ENCODE results near the gene HIVEP3. TPM values are rescaled to one million over a fixed set of nuclear protein-coding genes. Genes with fewer than 3 reads are reported as not detected.

Gene HIVEP3
- total RNA-seq, 2 donors from 2014 or later, result 0.13 to 0.99 TPM

DNA sequence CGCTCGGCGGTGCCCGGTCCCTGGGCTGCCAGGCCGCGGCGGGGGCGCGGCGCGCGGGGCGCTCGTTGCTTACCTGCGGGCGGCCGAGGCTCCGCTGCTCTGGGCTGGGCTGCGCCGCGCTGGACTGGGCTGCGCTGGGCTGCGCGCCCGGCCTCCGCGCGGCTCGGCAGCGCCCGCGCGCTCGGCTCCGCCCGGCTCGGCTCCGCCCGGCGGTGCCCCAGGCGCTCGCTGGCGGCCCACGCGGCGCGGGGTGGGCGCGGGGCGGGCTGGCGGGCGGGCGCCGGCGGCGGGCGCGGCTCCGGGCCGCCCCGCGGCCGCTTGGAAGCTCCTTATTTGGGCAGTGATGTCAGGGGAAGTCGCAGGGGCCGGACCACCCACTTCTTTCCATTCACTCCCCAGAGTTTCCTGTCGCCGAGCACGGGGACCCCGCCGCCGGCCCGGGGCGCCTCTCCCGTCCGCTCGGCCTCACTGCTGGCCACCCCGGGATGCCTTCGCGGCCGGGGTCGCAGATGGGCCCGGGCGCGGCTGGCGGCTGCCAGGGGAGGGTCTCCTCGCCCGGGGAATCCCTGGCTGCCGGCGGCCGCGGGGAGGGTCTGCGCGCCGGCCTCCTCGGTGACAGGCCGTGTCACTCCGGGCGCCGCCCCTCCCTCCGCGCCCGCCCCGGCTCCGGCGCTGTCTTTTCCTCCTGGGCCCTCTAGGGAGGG, 256.5 kb downstream of the HIVEP3 start:
- WGBS, 2 experiments (ENCODE audit: insufficient coverage in 1 of 2, insufficient read length in 1 of 2), result 0% methylated on average over 105 of the region's 105 CpGs; no CpG with 5 or more reads in 1 of the 2 experiments
- H3K9me3 ChIP-seq (ENCODE audit: control insufficient read depth, low read length), result no peaks in the 10 kb centered on the region
- H3K36me3 Mint-ChIP-seq (ENCODE audit: low read depth), result no peaks in the 10 kb centered on the region
- H3K27me3 ChIP-seq (ENCODE audit: control insufficient read depth, insufficient read depth, low read length, poor library complexity, severe bottlenecking), result peaks cover 26% of the 10 kb centered on the region
- H3K27ac Mint-ChIP-seq, result no peak overlapping the region
- H3K9me3 Mint-ChIP-seq, result no peaks in the 10 kb centered on the region
- peaks cover 45% of the 10 kb centered on the region for H3K27me3 Mint-ChIP-seq (ENCODE audit: insufficient read depth)
- no peaks in the 10 kb centered on the region for H3K36me3 ChIP-seq (ENCODE audit: control insufficient read depth, insufficient read depth, low read length)
- TF ChIP-seq, protein P1, sequence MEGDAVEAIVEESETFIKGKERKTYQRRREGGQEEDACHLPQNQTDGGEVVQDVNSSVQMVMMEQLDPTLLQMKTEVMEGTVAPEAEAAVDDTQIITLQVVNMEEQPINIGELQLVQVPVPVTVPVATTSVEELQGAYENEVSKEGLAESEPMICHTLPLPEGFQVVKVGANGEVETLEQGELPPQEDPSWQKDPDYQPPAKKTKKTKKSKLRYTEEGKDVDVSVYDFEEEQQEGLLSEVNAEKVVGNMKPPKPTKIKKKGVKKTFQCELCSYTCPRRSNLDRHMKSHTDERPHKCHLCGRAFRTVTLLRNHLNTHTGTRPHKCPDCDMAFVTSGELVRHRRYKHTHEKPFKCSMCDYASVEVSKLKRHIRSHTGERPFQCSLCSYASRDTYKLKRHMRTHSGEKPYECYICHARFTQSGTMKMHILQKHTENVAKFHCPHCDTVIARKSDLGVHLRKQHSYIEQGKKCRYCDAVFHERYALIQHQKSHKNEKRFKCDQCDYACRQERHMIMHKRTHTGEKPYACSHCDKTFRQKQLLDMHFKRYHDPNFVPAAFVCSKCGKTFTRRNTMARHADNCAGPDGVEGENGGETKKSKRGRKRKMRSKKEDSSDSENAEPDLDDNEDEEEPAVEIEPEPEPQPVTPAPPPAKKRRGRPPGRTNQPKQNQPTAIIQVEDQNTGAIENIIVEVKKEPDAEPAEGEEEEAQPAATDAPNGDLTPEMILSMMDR (conservative IDR thresholded peaks at IDR 0.05), result no peak
- DNase-seq, result peak; percentile 86
- H3K4me1 Mint-ChIP-seq, result peaks cover 27% of the 10 kb centered on the region
- H3K4me3 Mint-ChIP-seq, result peak overlapping the region; percentile 60
- H3K27ac ChIP-seq (ENCODE audit: low read depth, low read length), result no peak overlapping the region
- peaks cover 12% of the 10 kb centered on the region for H3K4me1 ChIP-seq (ENCODE audit: control insufficient read depth, insufficient read depth, low read length)
- H3K9ac ChIP-seq (ENCODE audit: extremely low read depth, low read length, poor library complexity, severe bottlenecking), result peak overlapping the region; percentile 20
- peak overlapping the region; percentile 77 for H3K4me3 ChIP-seq (ENCODE audit: low read length)

DNA sequence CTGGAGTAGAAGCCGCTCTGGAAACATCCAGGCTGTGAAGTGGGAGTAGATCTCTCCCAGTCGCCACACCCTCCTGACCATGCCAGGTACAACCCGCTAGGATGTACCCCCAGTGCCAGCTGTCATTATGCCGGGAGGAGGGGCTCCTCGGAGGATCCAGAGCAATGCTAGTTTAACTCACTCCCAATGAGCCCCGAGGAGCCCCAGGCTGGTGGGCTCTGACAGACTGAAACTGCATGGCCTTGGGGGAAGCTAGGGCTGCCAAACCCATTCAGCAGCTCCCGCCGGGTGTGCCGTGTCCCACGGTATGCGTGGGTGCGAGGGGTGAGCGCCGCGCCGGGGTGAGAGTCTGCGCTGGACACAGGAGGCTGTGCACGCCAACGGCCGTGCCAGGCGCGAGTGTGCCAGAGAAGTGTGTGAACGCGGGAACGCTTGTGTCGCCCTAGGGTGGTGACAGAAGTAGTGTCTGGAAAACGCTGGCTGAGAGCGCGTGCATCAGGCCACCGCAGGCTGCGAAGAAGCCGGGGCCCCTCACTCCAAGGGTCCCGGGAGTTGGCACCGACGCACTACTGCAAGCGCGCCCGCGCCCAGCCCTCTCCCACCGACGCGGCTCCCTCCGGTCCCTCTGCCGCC, 257.2 kb downstream of the HIVEP3 start:
- 9 to 11% methylated on average over 26 to 44 of the region's 44 CpGs for WGBS, 2 experiments (ENCODE audit: insufficient coverage in 1 of 2, insufficient read length in 1 of 2)
- Histone ChIP-seq H3K36me3 (ENCODE audit: control insufficient read depth, insufficient read depth, low read length) (no peaks in the 10 kb centered on the region), H3K9me3 (ENCODE audit: control insufficient read depth, low read length) (no peaks in the 10 kb centered on the region), H3K4me1 (ENCODE audit: control insufficient read depth, insufficient read depth, low read length) (peaks cover 9% of the 10 kb centered on the region), H3K27ac (ENCODE audit: low read depth, low read length) (no peak overlapping the region), H3K9ac (ENCODE audit: extremely low read depth, low read length, poor library complexity, severe bottlenecking) (peak overlapping the region; percentile 20), H3K27me3 (ENCODE audit: control insufficient read depth, insufficient read depth, low read length, poor library complexity, severe bottlenecking) (peaks cover 26% of the 10 kb centered on the region), H3K4me3 (ENCODE audit: low read length) (peak overlapping the region; percentile 77)
- TF ChIP-seq, protein P1 (conservative IDR thresholded peaks at IDR 0.05), result no peak
- Mint-ChIP-seq H3K4me3 (peak overlapping the region; percentile 60), H3K36me3 (ENCODE audit: low read depth) (no peaks in the 10 kb centered on the region), H3K27me3 (ENCODE audit: insufficient read depth) (peaks cover 42% of the 10 kb centered on the region), H3K27ac (no peak overlapping the region), H3K9me3 (no peaks in the 10 kb centered on the region), H3K4me1 (peaks cover 21% of the 10 kb centered on the region)
- peak; percentile 74 for DNase-seq

DNA sequence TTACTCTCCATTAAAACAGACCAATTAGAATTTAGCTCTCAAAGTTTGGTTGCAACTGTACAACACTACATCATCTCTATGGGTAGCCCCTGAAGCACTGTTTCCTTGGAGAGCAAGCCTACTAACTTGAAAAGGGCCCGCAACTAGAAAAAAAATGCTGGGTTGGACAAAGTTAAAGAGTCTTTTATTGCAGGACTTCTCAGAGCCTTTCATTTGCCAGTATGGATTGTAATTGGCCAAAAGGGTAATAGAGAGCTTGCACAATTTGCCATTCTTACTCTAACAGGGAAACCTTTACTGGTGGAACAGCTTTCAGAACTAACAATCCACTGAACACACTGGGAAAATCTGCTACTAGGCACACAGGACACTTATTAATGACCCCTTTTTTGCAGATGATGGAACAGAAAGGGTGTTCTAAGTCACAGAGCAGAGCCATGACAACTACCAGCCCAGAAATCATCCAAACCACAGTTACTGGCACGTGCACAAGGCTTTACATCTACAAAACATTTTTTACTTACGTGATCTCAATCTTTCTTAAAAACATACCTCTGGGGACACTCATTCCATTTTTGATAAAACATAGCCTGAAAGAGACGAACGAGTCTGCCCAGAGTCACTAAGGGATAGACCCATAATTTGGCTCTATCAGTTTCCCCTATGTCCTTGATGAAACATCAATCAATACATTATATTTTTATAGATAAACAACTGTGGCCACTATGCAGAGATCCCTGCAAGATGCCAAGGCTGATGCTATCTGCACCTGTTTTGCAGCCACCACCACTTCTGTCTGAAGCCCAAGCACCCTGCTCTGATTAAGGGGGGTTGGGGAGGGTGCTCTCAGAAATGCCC, 257.9 kb downstream of the HIVEP3 start:
- peak overlapping the region; percentile 20 for H3K9ac ChIP-seq (ENCODE audit: extremely low read depth, low read length, poor library complexity, severe bottlenecking)
- DNase-seq, result no peak
- H3K27me3 ChIP-seq (ENCODE audit: control insufficient read depth, insufficient read depth, low read length, poor library complexity, severe bottlenecking), result peaks cover 26% of the 10 kb centered on the region
- H3K4me3 Mint-ChIP-seq, result peak overlapping the region; percentile 60
- peaks cover 23% of the 10 kb centered on the region for H3K4me1 Mint-ChIP-seq
- H3K4me3 ChIP-seq (ENCODE audit: low read length), result peak overlapping the region; percentile 77
- WGBS, 2 experiments (ENCODE audit: insufficient coverage in 1 of 2, insufficient read length in 1 of 2), result 88 to 97% methylated on average over 5 of the region's 5 CpGs
- peaks cover 9% of the 10 kb centered on the region for H3K4me1 ChIP-seq (ENCODE audit: control insufficient read depth, insufficient read depth, low read length)
- H3K36me3 ChIP-seq (ENCODE audit: control insufficient read depth, insufficient read depth, low read length), result no peaks in the 10 kb centered on the region
- H3K27me3 Mint-ChIP-seq (ENCODE audit: insufficient read depth), result peaks cover 38% of the 10 kb centered on the region
- H3K9me3 Mint-ChIP-seq, result no peaks in the 10 kb centered on the region
- no peaks in the 10 kb centered on the region for H3K36me3 Mint-ChIP-seq (ENCODE audit: low read depth)
- H3K27ac Mint-ChIP-seq, result no peak overlapping the region
- no peak overlapping the region for H3K27ac ChIP-seq (ENCODE audit: low read depth, low read length)
- H3K9me3 ChIP-seq (ENCODE audit: control insufficient read depth, low read length), result no peaks in the 10 kb centered on the region
- TF ChIP-seq, protein P1 (conservative IDR thresholded peaks at IDR 0.05), result no peak
